D721Med (cell line): ENCODE measurements around the gene ELOVL5.

ENCODE experiments used
- DNase-seq: peaks from one replicate; pipeline ENCODE4 v3.0.0; 2011; ENCODE audit warnings: low spot score; ENCODE audit not compliant: insufficient read length
- FAIRE-seq: peaks from 2 replicates; lab custom pipeline; 2011; peaks lifted over from hg19 to GRCh38; lab: Jason Lieb, UNC
- CTCF ChIP-seq: IDR thresholded peaks from 2 replicates; pipeline ENCODE4 v1.5.1; 2012; ENCODE audit warnings: mild to moderate bottlenecking, control low read depth; ENCODE audit not compliant: insufficient read depth; ENCODE audit errors: missing control alignments

The ELOVL5 gene

DNA sequence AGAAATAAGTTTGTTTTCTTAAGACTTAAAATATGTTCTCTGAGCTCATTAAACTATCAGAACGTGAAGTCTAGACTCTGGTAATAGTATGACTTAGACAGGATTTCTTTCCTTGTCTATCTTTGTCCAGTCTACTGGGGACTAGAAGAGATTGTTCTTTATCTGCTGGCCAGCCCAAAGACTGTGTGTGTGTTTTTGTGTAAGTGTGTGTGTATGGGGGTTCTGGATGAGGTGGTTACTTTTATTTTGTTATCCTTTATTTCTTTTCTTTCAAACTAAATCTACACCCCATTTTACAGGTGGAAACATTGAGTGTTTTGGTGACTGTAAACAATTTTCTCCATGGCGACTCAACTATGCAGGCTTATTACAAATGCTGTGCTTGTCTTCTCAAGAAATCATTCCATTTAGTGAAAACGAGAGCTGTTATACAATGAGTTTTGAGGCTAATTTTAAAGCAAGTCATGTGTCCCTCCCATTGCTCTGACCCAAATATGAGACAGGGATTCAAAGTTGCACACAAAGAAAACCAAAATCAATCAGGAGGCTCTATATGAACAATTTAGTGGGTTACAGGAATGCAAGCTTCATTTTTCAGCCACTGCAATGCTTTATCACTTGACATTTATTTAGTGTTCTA, 97.6 kb downstream of the ELOVL5 start:
- TF ChIP-seq CTCF, result no peak
- no peak for DNase-seq
- FAIRE-seq, result no peak

DNA sequence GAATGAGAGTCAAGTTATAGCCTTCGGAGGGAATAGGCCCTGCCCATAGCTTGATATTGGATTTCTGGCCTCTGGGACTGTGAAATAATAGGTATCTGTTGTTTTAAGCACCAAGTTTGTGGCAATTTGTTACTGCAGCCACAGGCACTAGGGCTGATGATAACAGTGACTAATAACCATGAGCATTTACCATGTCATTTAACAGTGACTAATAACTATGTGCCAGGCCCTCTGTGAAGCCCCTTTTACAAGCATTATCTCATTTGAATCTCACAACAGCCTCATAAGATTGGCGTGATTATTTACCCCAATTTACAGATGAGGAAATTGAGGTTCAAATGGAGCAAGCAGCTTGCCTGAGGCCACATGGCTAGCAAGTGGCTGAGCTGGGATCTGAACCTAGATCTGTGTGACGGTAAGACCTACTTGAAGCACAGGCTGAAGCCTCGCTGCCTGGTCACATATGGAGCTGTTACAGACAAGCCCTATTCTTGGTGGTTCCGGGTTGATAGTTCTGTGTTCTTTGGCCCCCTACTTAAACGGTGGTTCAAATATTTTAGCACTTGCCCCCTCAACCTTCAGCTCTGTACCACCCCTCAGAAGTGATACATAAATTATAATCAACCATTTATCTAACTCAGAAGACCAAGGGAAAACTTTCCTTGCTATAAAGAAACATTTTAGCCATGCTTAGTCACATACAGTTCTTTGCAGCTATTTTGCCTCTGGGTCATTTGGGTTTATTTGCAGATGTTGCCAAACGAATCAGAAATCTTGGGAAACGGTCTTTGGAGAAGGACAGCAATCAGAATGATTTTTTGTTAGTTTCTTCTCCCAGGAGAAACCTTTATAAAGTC, 98.3 kb downstream of the ELOVL5 start:
- DNase-seq, result no peak
- no peak for TF ChIP-seq CTCF
- no peak for FAIRE-seq

GRCh38 chr6:53246924-53247323, 101.8 kb downstream of the ELOVL5 start:
- TF ChIP-seq CTCF, result no peak
- FAIRE-seq (no peak), DNase-seq (no peak)

GRCh38 chr6:53244958-53245357, 103.8 kb downstream of the ELOVL5 start:
- no peak for TF ChIP-seq CTCF
- DNase-seq (no peak), FAIRE-seq (no peak)

GRCh38 chr6:53244399-53244931, 104.3 kb downstream of the ELOVL5 start:
- no peak for FAIRE-seq
- no peak for DNase-seq
- TF ChIP-seq CTCF, result no peak

GRCh38 chr6:53241938-53242337, 106.8 kb downstream of the ELOVL5 start:
- DNase-seq, result no peak
- no peak for TF ChIP-seq CTCF
- no peak for FAIRE-seq
